Left lung (tissue), 10 donors: ENCODE results near the gene DNAH10. TPM values are rescaled to one million over a fixed set of nuclear protein-coding genes. Genes with fewer than 3 reads are reported as not detected.

Experiments
- ATAC-seq: fragments of 200-7000 bp; cut with Tn5 transposase; one replicate; pipeline ENCODE4 v1.9.1; 2020; ENCODE audit warnings: moderate library complexity
- DNase-seq, 4 donors: peaks; one replicate each; pipeline ENCODE4 v3.0.0-alpha.2; 2013 to 2020
- H3K27ac ChIP-seq, 2 donors: fragments of 200-600 bp; sonication (generic) in 1 of 2; one replicate each; pipeline versions ENCODE4 v1.5.0 to v1.8.0; 2020 to 2021
- H3K27me3 ChIP-seq, 2 donors: fragments of 200-600 bp; sonication (generic) in 1 of 2; one replicate each; pipeline versions ENCODE4 v1.5.0 to v1.8.0; 2020 to 2021
- H3K36me3 ChIP-seq, 2 donors: fragments of 200-600 bp; sonication (generic) in 1 of 2; one replicate each; pipeline versions ENCODE4 v1.5.0 to v1.8.0; 2020 to 2021
- H3K4me1 ChIP-seq, 2 donors: fragments of 200-600 bp; one replicate each; pipeline ENCODE4 v1.8.0; 2021
- H3K4me3 ChIP-seq, 2 donors: fragments of 200-600 bp; sonication (generic) in 1 of 2; one replicate each; pipeline versions ENCODE4 v1.5.0 to v1.8.0; 2020 to 2021; ENCODE audit warnings: mild to moderate bottlenecking in 1 of 2
- H3K9me3 ChIP-seq, 2 donors: fragments of 200-600 bp; sonication (generic) in 1 of 2; one replicate each; pipeline versions ENCODE4 v1.5.0 to v1.8.0; 2020 to 2021
- CTCF ChIP-seq, 2 donors: fragments of 200-600 bp; sonication (generic) in 1 of 2; IDR thresholded peaks; one replicate each; pipeline versions ENCODE4 v1.5.0 to v1.8.0; 2021; ENCODE audit warnings: antibody characterized with exemption in 2 of 2
- intact Hi-C, 2 donors: fragments of 100-400 bp; cut with DNase I; formaldehyde crosslinking; loops; one replicate each; pipeline versions ENCODE4 v1.11.2 to v1.14.2; 2022
- polyA plus RNA-seq, 6 donors: library from polyadenylated mRNA; unstranded; fragments of 120-200 nt; gene quantifications; one replicate each; pipeline ENCODE4 v1.2.1, GENCODE V29; 2013; ENCODE audit not compliant: insufficient read length in 6 of 6
- total RNA-seq, 2 donors: library from RNA; stranded (reverse); fragmentation: NEBNext Ultra II Directional; extraction: Animal tissue kit (Norgen Biotek cat#: 25700); gene quantifications; one replicate each; pipeline ENCODE4 v1.2.1, GENCODE V29; 2021
- donor health status: DM: no; HTN: yes; CAD: no.
- donor health status: DM: no; HTN: no; CAD: no.

Gene DNAH10
- total and polyA plus RNA-seq, 8 donors: 0.79 to 10.4 (median 6.5) TPM

GRCh38 chr12:123889848-123890535 is 127.9 kb downstream of the DNAH10 start:
- no peak overlapping the region for H3K4me3 ChIP-seq
- no peaks in the 10 kb centered on the region for H3K36me3 ChIP-seq
- no peak for DNase-seq
- peaks cover 0 to 45% of the 10 kb centered on the region in 2 donors for H3K27me3 ChIP-seq
- no peak for TF ChIP-seq CTCF (IDR thresholded peaks at IDR 0.05)
- no peaks in the 10 kb centered on the region for H3K9me3 ChIP-seq
- no peaks in the 10 kb centered on the region for H3K4me1 ChIP-seq
- H3K27ac ChIP-seq: no peak overlapping the region
- intact Hi-C loops: no loop called here
- ATAC-seq: no peak

- Histone ChIP-seq H3K27ac (no peak overlapping the region), H3K9me3 (no peaks in the 10 kb centered on the region), H3K4me3 (no peak overlapping the region), H3K27me3 (peaks cover 0 to 45% of the 10 kb centered on the region in 2 donors), H3K36me3 (no peaks in the 10 kb centered on the region), H3K4me1 (no peaks in the 10 kb centered on the region)
- no peak for ATAC-seq
- intact Hi-C loops: no loop called here
- TF ChIP-seq CTCF (IDR thresholded peaks at IDR 0.05): no peak
- no peak for DNase-seq
Observed at GRCh38 chr12:123890536-123890902, 128.4 kb downstream of the DNAH10 start.

- intact Hi-C loops: no loop called here
- TF ChIP-seq CTCF (IDR thresholded peaks at IDR 0.05): no peak
- H3K9me3 ChIP-seq: no peaks in the 10 kb centered on the region
Observed at GRCh38 chr12:123891011-123891410, 128.9 kb downstream of the DNAH10 start.

GRCh38 chr12:123891516-123892179 is 129.5 kb downstream of the DNAH10 start:
- Histone ChIP-seq H3K4me1 (no peaks in the 10 kb centered on the region), H3K27ac (no peak overlapping the region), H3K27me3 (peaks cover 0 to 41% of the 10 kb centered on the region in 2 donors), H3K9me3 (no peaks in the 10 kb centered on the region), H3K36me3 (no peaks in the 10 kb centered on the region), H3K4me3 (no peak overlapping the region)
- no peak for TF ChIP-seq CTCF (IDR thresholded peaks at IDR 0.05)
- ATAC-seq: no peak
- intact Hi-C loops: no loop called here
- DNase-seq: no peak

More at GRCh38 chr12:123891011-123891410, 128.9 kb downstream of the DNAH10 start:
- DNase-seq (no peak), ATAC-seq (no peak)
- peaks cover 0 to 44% of the 10 kb centered on the region in 2 donors for H3K27me3 ChIP-seq
- no peak overlapping the region for H3K27ac ChIP-seq
- H3K36me3 ChIP-seq: no peaks in the 10 kb centered on the region
- no peak overlapping the region for H3K4me3 ChIP-seq
- H3K4me1 ChIP-seq: no peaks in the 10 kb centered on the region

- DNase-seq (no peak), ATAC-seq (no peak)
- Histone ChIP-seq H3K9me3 (no peaks in the 10 kb centered on the region), H3K4me3 (no peak overlapping the region), H3K36me3 (no peaks in the 10 kb centered on the region), H3K27ac (no peak overlapping the region), H3K27me3 (peaks cover 0 to 41% of the 10 kb centered on the region in 2 donors), H3K4me1 (no peaks in the 10 kb centered on the region)
- intact Hi-C loops: no loop called here
- TF ChIP-seq CTCF (IDR thresholded peaks at IDR 0.05): no peak
Observed at GRCh38 chr12:123892180-123892559, 130.1 kb downstream of the DNAH10 start.
